Fibroblast of pulmonary artery (primary cell): Measurements from ENCODE around the gene ADH1B.
"Not testable (repeated sequence)": the region's sequence is repeated elsewhere in the genome, so short reads cannot be mapped to it uniquely, and the experiment has no call there.

Source experiments
- DNase-seq: peaks from one replicate; pipeline ENCODE4 v3.0.0-alpha.2; 2010; ENCODE audit warnings: low read depth
- H3K4me3 ChIP-seq: replicated peaks from 2 replicates; pipeline ENCODE4 v1.5.1; 2011; ENCODE audit warnings: low read depth, mild to moderate bottlenecking, control low read depth, low read length, moderate library complexity
- TF ChIP-seq, protein P1 (sequence below): IDR thresholded peaks from 2 replicates; pipeline ENCODE4 v1.5.1; 2011; ENCODE audit warnings: mild to moderate bottlenecking, control low read depth, low read length, inconsistent platforms; ENCODE audit errors: missing control alignments

Gene ADH1B

DNA sequence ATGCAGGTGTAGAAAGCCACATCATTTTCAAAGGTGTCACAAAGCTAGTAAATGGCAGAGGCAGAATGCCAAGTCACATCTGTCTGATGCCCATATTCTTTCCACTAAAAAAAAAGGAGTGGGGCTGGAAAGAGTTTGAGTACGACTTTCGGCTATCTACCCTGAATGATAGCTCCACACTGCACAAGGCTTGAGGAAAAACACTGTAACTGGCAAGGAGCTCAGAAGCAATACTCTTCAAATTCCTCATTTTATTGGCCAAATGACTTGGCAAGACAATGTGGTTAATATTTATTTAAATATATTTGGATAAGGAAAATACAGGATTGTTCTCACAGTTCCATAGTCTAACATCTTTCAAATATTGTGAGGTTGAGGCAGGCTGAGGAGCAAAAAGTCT lies 36.7 kb upstream of the ADH1B start:
- no peak for DNase-seq
- no peak overlapping the region for H3K4me3 ChIP-seq
- TF ChIP-seq, protein P1, sequence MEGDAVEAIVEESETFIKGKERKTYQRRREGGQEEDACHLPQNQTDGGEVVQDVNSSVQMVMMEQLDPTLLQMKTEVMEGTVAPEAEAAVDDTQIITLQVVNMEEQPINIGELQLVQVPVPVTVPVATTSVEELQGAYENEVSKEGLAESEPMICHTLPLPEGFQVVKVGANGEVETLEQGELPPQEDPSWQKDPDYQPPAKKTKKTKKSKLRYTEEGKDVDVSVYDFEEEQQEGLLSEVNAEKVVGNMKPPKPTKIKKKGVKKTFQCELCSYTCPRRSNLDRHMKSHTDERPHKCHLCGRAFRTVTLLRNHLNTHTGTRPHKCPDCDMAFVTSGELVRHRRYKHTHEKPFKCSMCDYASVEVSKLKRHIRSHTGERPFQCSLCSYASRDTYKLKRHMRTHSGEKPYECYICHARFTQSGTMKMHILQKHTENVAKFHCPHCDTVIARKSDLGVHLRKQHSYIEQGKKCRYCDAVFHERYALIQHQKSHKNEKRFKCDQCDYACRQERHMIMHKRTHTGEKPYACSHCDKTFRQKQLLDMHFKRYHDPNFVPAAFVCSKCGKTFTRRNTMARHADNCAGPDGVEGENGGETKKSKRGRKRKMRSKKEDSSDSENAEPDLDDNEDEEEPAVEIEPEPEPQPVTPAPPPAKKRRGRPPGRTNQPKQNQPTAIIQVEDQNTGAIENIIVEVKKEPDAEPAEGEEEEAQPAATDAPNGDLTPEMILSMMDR: no peak

DNA sequence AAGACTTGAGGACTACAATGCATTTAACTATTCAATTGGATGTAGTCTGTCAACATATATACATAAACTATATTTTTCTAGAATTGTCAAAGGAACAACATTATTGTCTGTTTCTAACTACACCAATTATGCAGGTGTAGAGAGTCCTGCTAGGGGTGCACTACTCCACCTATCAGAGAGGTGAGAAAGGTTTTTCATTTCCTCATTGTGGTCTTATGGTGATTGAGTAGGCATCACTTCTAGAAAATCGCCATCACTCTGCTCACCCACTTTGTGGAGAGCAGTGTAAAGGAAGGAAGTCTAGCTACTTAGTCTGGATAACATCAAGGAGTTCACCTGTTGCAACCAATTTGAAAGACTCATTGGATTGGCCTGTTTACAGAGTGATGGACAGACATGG lies 35.8 kb upstream of the ADH1B start:
- no peak for DNase-seq
- TF ChIP-seq, protein P1: no peak
- no peak overlapping the region for H3K4me3 ChIP-seq

DNA sequence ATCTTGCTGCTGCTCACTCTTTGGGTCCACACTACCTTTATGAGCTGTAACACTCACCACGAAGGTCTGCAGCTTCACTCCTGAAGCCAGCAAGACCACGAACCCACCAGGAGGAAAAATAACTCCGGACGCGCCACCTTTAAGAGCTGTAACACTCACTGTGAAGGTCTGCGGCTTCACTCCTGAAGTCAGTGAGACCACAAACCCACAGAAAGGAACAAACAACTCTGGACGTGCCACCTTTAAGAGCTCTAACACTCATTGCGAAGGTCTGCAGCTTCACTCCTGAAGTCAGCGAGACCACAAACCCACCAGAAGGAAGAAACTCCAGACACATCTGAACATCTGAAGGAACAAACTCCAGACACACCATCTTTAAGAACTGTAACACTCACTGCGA lies 34.9 kb upstream of the ADH1B start:
- H3K4me3 ChIP-seq, DNase-seq: not testable (repeated sequence)

DNA sequence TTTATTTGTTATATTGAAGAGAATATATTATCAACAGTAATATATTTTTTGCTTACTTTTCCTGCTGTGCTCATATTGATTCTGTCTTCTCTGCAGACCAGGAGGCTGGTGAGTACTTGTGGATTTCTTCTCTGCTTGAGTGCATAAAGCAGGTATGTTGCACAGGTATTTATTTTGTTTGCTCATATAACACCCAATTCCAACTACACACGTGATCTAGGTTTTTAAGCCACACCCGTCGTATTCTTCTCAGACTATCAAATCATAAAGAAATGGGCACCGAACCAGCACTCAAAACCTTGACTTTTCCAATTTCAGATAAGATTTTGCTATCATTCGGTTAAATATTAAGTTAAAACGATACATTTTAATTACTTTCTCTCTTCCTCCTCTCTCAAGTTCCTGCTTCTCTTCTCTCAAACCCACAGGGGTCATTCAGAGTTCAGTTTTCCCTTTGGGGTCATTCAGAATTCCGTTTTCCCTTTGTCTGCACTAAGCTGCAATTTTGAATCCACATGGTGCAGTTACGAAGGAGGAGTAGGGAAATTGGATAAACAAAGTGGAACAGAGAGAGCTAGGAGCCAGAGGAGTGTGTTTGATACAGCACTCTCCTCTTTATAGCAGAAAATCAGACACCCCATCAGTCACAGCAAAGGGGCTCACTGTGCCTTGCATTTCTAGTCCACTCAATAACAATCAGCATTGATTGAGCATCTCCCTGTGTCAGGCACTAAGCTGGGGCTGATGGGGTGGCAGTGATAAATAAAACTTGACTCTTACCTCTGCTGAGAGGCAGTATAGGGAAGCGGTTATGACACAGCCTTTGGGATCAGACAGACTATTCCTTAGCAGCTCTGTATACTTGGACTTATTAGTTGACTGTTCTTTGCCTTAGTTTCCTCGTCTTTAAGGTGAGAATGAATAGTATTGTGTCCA lies 31.7 kb upstream of the ADH1B start, which contains the start of gene ADH1C:
Gene ADH1C, minus strand, starts transcription at position 145 of the 936 bp plus-strand sequence. Its CDS starts 71 bp downstream, at position 74.
- DNase-seq: no peak
- TF ChIP-seq, protein P1: no peak
- H3K4me3 ChIP-seq: no peak within 1 kb of the TSS

DNA sequence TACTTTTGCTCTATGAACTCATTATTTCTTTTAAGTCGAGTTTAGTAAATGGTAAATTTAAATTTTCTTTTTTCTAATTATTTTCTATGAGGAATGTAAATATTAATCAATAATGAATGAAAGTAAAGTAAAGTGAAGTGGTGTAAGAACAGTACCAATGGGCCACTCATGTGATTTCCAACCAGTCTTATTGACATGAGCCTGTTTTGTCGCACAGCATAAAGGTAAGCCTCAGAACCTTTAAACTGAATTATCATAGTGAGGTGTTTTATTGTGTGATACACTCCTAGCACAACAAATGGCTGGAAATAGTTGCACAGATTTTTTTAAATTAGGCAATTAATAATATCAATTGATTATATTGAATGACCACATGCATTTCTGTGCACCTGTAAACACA lies 30.3 kb upstream of the ADH1B start:
- TF ChIP-seq, protein P1: no peak
- H3K4me3 ChIP-seq: no peak overlapping the region
- no peak for DNase-seq

DNA sequence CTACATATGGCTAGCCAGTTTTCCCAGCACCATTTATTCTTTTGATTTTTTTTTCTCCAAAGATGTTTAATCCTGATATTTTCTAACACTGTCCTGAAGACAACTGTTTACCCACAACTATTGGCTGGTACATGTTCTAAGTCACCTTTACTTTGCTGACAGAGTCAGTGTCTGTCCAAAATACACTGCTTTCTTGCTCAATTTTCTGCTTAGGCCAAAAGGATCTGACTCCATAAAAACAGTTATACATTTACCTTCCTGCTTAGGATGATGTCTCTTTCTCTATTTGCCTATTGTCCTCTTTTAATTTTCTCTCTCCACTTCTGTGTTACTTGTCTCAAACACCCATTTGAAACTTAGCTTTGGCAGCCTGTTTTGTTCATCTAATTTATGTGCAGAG lies 28.1 kb upstream of the ADH1B start:
- no peak for DNase-seq
- TF ChIP-seq, protein P1: no peak
- no peak overlapping the region for H3K4me3 ChIP-seq

DNA sequence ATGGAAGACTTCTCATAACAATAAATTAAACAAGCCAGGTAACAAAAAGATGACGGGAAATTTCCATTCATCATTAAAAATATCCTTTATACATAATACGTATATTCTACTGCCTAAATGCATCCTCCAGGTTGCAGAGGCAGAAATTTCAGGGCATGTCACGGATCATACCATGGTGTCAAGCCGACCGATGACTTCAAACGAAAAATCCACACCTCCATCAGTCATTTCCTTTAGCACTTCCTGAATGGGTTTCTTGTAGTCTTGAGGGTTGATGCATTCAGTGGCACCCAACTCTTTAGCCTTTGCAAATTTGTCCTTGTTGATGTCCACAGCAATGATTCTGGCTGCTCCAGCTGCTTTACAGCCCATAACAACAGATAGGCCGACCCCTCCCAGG lies 21.4 kb upstream of the ADH1B start:
- not testable (repeated sequence) for H3K4me3 ChIP-seq, DNase-seq

DNA sequence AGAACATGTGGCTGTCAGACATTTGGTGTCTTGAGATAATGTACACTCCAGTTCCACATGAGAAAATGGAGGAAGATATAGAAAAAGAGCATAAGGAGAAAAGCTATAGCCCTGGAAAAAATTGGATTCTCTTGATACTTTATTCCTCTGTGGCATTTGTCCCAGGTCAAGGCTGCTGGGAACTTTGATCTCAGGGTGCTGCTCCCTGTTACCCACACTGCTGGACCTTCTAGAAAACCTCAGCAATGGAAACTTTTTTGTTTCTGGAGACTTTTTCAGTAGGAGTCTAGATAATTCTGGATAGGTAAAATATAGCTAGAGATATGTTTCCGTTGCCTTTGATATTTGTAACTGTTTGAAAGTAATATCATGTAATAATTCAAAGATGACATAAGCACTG lies 20.2 kb upstream of the ADH1B start:
- TF ChIP-seq, protein P1: no peak
- no peak overlapping the region for H3K4me3 ChIP-seq
- no peak for DNase-seq
